Medulla oblongata (tissue), 1 donor: Measurements from ENCODE around the gene ANTXR1.
"Not testable (repeated sequence)": the region's sequence is repeated elsewhere in the genome, so short reads cannot be mapped to it uniquely, and the experiment has no call there.

ENCODE experiments used
- DNase-seq: peaks from one replicate; pipeline ENCODE4 v3.0.0-alpha.2; 2015; ENCODE audit errors: extremely low spot score

The ANTXR1 gene

GRCh38 chr2:69163109-69163508, 150.1 kb downstream of the ANTXR1 start:
- DNase-seq = peak; percentile 86

- DNase-seq = no peak
These were observed 150.6 kb downstream of the ANTXR1 start for GRCh38 chr2:69163556-69163955.

- DNase-seq = no peak
These were observed 151.2 kb downstream of the ANTXR1 start for GRCh38 chr2:69164061-69164778.

GRCh38 chr2:69165091-69165880, 152.3 kb downstream of the ANTXR1 start:
- no peak for DNase-seq

- DNase-seq = no peak
These were observed 153.5 kb downstream of the ANTXR1 start for GRCh38 chr2:69166465-69166811.

GRCh38 chr2:69166812-69167468, 154.0 kb downstream of the ANTXR1 start:
- DNase-seq = peak; percentile 29

GRCh38 chr2:69167469-69167822, 154.5 kb downstream of the ANTXR1 start:
- DNase-seq = no peak

- no peak for DNase-seq
These were observed 155.3 kb downstream of the ANTXR1 start for GRCh38 chr2:69168144-69168813.

GRCh38 chr2:69168950-69169654, 156.1 kb downstream of the ANTXR1 start:
- no peak for DNase-seq

GRCh38 chr2:69169655-69170389, 156.8 kb downstream of the ANTXR1 start:
- DNase-seq = no peak

GRCh38 chr2:69170661-69171060, 157.7 kb downstream of the ANTXR1 start:
- DNase-seq = no peak

GRCh38 chr2:69171116-69171896, 158.3 kb downstream of the ANTXR1 start:
- DNase-seq = no peak

GRCh38 chr2:69171897-69172525, 159.0 kb downstream of the ANTXR1 start:
- no peak for DNase-seq

- DNase-seq = no peak
These were observed 160.7 kb downstream of the ANTXR1 start for GRCh38 chr2:69173706-69174105.

- DNase-seq = not testable (repeated sequence)
These were observed 161.2 kb downstream of the ANTXR1 start for GRCh38 chr2:69174211-69174610.

- no peak for DNase-seq
These were observed 163.1 kb downstream of the ANTXR1 start for GRCh38 chr2:69175790-69176715.

GRCh38 chr2:69177063-69177771, 164.2 kb downstream of the ANTXR1 start:
- peak; percentile 35 for DNase-seq
